8988T (cell line): Measurements from ENCODE around the gene ITGAV.

Source experiments
- DNase-seq: peaks from one replicate; pipeline ENCODE4 v3.0.0; 2011

The ITGAV gene

DNA sequence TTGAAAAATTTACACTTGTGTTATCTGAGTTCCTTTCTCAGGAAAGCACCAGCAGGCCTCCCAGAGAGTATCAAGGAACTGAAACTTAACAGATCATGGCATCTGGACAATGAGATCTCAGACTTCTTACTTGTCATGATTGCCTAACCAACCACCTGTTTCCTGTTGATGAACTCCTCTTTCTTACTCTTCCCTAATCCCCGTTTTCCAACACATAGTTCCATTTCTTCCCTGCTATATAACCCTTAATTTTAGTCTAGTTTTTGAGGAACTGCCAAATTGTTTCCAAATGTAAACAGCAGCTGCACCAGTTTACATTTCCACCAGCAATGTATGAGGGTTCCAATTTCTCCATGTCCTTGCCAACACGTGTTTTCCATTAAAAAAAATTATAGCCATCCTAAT is 98.0 kb downstream of the ITGAV start:
- DNase-seq = no peak

DNA sequence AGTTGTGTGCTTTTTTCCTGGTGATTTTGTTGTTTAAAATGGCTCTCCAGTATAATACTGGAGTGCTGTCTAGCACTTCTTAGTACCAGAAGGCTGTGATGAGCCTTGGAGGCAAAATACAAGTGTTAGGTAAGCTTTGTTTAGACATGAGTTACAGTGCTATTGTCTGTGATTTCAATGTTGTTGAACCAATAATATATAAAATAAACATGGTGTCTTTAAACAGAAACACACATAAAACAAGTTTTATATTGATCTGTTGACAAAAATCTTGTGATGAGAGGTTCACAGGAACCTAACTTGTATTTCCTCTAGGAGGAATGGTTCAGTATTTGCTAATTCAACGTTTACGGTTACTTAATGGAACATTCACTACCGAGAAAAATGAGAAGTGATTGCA is 99.0 kb downstream of the ITGAV start:
- DNase-seq = no peak

DNA sequence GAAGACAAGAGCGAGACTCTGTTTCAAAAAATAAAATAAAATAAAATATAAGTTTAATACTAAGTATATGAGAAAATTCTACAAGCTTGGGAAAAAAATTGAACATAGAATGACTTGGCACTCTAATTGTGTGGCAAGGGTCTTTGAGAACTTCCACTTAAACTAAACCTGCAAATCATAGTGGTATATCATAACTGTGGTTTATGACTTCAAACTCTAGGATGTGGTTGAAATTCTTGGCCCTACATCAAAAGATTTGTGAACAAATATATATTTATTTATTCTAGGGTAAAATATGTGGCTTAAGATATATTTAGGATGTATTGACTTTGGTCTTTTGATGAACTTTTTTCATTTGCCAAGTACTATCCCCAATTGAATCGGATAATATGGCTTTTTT is 100.9 kb downstream of the ITGAV start:
- DNase-seq = no peak

DNA sequence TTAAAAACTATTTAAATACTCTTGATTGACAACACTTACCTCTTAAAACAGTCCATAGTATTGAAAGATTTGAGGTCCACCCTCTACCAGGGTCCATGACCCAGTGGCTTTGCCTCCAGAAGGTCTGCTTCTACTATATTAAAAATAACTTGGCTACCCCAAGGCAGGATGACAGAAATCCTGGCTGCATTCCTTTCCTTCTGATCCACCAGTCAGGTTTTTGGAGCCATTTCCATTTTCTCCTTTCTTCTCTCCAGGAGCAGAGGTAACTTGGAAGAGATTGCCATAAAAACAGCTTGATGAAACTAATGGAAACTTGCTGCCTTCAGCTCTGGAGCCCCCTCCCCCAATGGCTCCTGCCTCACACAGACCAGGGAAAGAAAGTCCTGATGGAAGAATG is 101.4 kb downstream of the ITGAV start:
- DNase-seq = no peak

DNA sequence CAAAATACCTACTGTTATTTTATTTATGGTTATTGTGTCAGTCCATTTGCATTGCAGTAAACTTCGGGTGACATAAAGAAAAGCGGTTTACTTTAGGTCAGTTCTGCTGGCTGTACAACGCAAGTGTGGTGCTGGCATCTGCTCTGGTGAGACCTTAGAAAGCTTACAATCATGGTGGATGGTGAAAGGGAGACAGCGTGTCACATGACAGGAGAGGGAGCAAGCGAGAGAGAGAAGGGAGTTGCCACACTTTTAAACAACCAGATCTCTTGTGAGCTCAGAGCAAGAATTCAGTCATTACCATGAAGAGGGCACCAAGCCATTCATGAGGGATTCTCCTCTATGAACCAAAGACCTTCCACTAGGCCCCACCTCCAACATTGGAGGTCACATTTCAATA is 102.0 kb downstream of the ITGAV start:
- no peak for DNase-seq

DNA sequence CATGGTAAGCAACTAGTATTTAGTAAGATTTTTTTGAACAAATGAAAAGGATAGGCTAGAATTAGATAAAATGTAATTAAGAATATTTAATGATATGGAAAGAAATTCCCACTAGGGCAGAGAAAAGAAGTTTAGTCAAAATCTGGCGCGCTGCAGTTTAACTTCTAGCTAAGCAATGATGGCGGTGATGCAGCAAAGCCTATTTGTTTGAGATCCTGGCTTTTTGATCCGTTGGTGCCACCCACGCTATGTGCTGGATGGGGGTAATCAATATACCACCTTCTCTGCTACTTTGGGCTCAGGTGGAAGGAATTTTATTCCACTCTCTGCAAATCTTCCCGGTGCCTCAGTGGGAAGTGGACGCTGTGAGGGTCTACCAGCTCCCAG is 103.6 kb downstream of the ITGAV start:
- DNase-seq = no peak

DNA sequence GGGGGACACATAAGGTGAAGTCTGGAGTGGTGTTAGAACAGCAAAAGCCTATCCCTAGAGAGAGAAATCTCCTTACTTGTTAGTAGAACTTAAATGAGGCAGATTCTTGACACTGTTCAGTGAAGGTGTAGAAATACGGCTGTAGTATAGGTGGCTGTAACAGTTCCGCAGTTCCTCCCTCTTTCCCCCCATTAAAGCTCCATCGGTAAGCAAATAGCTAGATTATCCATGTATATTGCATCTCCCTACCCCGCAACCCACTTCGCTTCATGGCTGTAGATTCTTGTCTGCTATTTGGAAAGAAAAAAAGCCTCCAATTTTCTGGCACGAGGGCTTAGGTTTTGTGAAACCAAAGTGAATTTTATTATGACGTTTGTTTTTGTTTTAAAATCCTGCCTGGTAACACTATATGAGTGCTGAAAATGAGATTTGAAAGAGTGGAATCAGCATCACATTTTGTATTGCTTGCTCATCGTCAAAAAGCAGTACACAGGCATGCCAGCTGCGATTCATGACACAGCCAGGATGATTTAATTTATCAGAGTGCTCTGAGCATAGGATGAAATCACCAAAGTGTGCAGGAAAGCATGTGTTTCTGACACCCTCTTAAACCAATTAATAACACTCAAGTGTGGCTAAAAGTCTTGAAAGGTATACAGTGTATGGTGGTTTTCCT is 105.4 kb downstream of the ITGAV start:
- no peak for DNase-seq

DNA sequence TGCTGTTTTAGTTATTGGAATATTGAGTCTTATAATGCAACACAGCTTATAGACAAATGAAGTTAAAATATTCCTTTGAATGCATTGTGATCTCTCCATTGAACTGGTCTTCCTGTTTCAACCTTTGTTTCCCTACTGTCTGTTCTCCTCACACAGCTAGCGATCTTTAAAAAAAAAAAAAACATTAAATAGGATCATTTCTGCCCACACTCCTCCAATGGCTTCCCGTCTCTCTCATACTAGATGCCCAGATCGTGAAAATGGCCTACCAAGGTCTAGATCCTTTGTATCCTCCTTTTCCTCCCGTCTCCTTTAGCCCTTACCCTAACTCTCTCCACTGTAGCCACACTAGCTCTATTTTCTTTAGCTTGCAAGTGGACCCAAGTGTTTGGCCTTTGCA is 106.4 kb downstream of the ITGAV start:
- no peak for DNase-seq

DNA sequence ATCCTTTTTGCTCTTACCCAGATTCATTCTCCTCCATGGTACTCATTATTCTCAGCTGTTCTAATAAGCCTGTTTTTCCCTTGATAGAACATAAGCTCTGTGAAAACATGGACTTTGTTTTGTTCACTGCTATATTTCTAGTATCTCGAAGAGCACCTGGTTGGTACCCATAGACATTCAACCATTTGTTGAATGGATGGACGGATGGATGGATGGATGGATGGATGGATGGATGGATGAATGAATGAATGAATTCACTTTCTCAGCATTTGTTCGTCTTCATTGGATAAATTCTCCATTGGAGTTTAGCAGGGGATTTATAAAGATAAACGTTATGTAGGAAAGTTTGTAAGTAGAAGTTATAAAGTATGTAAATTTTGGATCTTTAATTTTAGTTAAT is 106.9 kb downstream of the ITGAV start:
- no peak for DNase-seq

DNA sequence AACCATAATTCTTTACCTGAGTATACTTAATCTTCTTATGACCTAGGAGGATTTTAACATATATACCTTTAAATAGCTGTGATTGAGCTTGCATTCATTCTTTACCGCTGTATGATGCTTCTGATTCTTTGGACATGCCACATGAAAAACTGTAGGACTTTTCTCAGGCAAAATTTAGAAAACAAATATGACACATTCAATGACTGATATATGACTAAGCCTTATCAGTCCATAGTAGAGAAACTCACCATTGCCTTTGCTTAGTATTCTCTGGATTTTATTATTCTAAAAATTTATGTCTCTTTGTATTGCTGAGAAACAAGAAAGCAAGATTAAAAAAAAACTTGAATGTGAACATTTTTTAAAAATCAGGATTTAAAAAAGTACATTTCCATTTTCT is 107.7 kb downstream of the ITGAV start:
- no peak for DNase-seq

DNA sequence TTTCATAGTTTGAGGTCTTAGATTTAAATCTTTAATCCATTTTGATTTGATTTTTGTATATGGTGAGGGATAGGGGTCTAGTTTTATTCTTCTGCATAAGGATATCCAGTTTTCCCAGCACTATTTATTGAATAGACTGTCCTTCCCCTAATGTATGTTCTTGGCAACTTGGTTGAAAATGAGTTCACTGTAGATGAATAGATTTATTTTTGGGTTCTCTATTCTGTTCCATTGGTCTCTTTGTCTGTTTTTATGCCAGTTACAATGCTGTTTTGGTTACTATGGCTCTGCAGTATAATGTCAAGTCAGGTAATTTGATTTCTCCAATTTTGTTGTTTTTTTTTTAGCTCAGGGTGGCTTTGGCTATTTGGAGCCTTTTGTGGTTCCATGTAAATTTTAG is 109.9 kb downstream of the ITGAV start:
- no peak for DNase-seq

DNA sequence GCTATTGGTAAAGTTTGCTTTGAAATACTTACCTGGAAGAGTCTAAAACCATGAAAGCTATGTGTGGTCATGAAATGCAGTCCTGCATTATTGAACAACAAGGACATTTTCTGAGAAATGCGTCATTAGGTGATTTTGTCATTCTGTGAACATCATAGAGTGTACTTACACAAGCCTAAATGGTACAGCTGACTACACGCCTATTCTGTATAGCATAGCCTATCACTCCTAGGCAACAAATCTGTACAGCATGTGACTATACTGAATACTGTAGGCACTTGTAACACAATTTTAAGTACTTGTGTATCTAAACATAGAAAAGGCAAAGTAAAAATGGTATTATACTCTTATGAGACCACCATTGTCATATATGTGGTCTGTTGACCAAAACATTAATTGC is 112.2 kb downstream of the ITGAV start:
- no peak for DNase-seq

DNA sequence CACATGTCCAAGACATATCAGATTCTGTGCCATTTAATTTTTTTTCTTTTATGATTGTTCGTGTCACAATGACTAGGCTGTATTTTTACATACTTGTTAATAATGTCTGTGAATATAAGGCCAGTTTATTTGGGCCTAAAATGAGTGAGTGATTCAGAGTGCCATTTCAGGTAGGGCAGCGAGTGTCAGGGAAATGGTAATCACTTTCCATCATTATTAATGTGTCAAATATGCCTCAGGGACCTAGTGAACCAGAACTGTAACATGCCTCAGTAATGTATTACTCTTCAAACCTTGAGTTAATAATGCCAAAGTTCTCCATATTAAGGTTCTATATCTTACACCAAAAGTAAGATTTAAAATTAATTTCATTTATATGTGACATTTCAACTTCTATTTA is 112.6 kb downstream of the ITGAV start:
- no peak for DNase-seq

DNA sequence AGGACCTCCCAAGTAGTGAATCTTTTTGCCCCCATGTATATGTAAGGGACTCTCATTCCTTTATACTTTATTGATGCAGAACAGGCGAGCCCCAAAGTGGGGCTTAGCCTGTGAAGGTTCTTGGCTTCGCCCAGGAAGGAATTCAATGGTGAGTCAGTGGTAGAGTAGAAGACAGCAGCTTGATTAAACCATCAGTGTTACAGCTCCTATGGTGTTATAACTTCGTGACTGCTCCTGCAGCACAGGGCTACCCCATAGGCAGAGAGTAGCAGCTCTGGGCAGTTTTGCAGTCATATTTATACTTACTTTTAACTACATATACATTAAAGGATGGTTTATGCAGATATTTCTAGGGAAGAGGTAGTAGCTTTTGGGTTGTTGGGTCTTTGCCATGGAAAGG is 115.0 kb downstream of the ITGAV start:
- no peak for DNase-seq

DNA sequence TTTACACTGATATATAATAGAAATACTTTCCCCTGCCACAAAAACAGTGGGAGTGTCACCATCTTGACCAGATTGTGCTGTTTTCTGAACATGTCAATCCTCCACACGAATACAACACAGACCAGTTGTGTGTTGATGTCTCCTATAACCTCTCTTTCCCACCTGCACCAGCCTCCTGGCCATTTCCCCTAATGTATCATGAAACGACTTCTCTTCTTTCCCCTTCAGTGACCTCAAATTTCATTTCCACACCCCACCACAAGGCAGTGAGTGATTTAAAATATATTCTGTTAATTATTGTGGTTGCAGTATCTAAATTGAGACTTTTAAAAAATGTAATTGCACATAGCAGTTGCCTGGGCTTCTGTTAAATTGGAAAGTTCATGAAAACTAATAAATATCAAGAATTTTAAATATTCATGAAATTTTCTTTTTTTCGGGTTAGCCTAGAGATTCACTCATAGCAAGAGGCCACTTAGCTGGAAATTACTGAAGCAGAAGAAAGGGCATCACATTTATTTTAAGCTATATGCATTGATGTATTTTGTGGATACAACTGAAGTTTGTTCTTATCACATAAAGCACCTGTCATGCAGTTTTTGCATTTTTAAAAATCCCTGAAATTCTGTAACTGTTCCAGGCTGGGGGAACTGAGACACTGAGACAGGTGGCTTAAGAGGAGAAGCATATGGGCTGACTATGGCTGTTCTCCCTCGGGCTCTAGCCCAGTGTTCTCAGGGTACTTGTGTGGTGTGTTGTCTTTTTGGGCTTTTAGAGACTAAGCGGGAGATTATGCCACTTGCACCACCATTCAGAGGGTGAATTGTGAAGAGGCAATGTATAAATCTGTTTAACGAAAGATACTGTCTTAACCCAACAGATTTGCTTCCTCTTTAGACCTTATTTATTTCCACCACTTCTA is 119.9 kb downstream of the ITGAV start:
- DNase-seq = no peak

DNA sequence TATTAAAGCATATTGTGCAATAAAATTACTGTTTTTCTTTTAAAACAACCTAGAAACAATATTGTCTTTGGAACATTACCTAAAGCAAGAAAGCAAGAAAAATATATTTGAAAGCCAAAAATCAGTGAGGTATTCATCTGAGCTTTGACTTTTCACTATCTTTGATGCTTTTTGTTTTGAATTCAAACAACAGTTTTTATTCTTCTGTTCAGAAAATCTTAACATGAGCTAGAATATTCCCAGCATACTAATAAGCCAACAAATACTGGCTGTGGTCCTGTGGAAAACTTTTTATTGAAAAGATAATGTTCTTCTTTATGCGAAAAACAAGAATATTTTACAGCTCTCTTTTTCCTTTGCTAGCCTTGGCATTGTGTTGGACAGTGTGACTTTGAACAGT is 123.8 kb downstream of the ITGAV start:
- DNase-seq = no peak

DNA sequence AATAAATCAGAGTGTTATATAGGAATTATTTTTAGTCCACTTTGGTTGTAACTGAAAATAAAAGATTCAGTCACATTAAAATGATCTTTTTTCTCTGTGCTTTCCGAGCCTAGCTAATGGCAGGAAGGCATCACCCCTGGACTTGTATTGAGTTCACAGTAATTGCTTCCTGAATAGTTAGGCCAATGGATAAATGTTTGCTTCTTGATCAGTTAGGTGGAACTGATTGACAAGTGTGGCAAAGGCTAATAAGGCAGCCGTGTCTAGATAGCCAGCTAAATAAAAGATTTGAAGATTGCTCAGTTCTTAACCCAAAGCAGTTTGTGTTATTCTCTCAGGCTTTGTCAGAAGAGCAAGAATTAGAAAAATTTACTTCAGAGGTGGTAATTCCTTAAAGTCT is 124.8 kb downstream of the ITGAV start:
- DNase-seq = no peak

DNA sequence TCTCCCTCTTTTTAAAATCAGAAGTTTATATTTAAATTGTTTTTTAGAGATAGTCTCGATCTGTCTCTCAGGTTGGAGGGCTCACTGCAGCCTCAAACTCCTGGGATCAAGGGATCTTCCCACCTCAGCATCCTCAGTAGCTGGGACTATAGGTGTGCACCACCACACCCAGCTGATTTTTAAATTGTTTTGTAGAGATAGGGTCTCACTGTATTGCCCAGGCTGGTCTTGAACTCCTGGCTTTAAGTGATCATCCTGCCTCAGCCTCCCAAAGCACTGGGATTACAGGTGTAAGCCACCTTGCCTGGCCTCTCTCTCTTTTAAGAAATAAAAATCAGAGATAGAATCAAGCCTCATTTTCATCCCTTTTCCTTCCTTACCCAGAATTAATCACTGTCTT is 126.1 kb downstream of the ITGAV start:
- no peak for DNase-seq

DNA sequence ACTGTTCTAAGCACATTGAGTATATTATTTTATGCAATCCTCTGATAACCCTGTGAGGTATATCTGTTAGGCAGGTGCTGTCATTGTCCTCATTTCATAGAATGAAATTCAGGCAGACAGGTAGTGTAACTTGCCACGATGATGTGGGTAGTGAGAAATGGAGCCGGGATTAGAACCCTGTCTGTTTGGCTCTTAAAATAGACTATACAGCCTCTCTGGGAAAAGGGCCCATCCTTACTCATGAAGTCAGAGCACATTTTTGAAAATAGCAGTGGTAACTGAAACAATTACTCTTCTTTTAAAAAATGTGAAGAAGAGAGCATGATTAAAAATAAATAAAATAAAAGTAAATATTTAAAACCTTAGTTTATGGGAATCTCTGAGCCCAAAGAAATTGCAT is 127.0 kb downstream of the ITGAV start:
- no peak for DNase-seq

DNA sequence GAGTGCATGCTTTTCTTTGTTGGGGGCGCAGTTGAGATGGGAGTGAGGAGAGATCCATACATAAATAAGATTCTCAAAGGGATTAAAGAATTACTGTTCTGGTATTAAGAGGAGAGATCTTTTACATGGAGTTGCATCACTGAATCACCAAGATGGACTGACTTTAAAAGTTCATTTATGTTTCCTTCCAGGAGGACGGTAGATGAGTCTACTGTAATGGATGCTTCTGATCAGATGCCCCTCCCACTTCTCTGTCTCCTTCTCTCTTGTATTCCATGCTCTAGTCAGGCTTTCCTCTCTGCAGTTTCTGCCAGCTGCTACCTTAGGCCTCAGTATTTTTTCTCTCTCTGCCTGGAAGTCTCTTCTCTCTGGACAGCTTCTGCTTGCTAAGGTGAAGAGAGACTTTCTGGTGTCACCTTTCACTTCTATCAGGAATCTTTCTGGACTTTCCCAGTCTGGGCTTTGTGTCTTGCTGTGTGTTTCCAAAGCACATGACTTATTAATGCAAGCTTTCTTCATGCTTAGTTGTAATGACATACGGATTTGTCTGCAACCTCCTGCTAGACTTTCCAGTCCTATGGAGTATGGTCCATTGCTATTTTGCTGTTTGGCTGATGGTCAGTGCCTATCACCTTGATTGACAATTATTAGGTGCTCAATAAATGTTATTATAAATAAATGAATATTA is 127.6 kb downstream of the ITGAV start:
- no peak for DNase-seq

DNA sequence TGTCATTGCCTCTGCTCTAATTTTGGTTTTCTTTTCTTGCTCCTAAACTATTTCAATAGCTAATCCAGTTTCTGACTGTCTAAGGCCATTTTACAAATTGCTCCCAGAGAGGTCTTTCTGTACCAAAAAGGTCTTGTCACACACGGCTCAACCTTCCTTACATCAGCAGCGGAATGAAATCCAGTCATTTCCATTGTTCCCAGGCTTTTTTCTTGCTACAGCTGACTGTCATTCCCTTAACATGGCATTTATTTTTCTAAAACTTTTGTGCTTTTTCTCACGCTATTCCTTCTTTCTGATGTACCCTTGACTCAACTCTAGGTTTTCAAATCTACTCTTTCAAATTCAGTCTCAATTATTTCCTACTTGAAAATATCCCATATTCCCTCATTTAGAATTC is 128.3 kb downstream of the ITGAV start:
- no peak for DNase-seq

DNA sequence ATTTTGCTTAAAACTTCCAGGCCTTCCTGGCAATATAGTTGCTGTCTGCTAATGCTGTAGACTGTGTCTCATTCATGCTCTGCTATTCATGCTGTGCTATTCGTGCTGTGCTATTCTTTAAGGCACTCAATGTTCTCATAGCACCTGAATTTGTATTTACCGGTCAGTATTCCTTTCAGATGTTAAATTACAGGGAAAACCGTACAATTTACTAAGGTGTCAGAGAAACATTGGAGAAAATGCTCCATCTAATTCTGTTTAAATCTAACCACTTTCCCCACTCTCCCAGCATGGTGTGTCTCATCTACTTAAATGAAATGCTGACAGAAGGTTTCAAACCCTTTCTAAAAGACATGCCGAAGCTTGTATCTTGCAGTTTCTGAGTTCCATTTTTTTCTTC is 129.0 kb downstream of the ITGAV start:
- no peak for DNase-seq

DNA sequence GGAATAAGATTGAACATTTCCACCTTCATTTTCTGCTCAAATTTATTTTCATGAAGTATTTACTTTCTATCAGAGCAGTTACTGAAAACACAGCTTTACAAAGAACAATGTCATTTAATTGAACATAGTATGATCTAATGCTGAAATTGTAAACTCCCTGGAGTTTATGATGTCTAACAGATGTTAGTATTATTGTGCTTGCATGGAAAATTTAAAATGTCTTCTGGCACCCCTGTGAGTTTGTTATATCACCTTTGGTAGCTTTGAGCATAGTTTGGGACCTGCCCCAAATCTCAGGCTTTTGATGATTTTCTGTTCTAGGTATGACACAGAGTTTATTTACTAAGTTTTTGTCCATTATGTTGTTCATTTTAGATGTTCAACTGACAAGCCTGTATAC is 132.1 kb downstream of the ITGAV start:
- DNase-seq = no peak

DNA sequence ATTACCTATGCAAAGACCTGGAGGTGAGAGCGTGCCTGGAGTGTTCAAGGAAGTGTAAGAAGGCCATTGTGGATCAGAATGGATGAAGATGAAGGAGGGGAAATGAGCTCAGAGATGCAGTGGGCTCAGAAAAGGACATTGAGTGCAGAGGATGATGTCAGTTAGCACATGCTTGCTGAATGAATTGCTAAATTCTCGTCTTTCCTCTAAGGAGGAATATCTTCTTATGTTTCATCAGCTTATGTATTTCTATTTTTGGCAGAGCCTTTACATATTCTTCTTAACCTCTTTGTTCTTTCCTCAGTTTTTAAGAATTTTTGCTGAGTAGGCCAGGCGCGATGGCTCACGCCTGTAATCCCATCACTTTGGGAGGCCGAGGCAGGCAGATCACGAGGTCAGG is 134.9 kb downstream of the ITGAV start:
- no peak for DNase-seq
